HUES64 (cell line): ENCODE results near the gene TRMT61A.
"Not testable (repeated sequence)": the region's sequence is repeated elsewhere in the genome, so short reads cannot be mapped to it uniquely, and the experiment has no call there.

Experiments
- H3K27ac ChIP-seq: 2 replicates; pipeline ENCODE4 v1.7.0; 2013; ENCODE audit warnings: low read depth, low read length, inconsistent platforms
- H3K27me3 ChIP-seq: 2 replicates; pipeline ENCODE4 v1.6.1; 2013; ENCODE audit warnings: mild to moderate bottlenecking, low read length; ENCODE audit not compliant: insufficient read depth
- H3K36me3 ChIP-seq: 2 replicates; pipeline ENCODE4 v1.6.1; 2013; ENCODE audit warnings: mild to moderate bottlenecking, low read length; ENCODE audit not compliant: insufficient read depth
- H3K4me1 ChIP-seq: 2 replicates; pipeline ENCODE4 v1.6.1; 2013; ENCODE audit warnings: mild to moderate bottlenecking, low read length, moderate library complexity; ENCODE audit not compliant: insufficient read depth
- H3K4me3 ChIP-seq: 2 replicates; pipeline ENCODE4 v1.5.1; 2013; ENCODE audit warnings: mild to moderate bottlenecking, low read length, moderate library complexity
- H3K9ac ChIP-seq: 2 replicates; pipeline ENCODE4 v1.6.1; 2013; ENCODE audit warnings: mild to moderate bottlenecking, low read depth, low read length
- H3K9me3 ChIP-seq: 2 replicates; pipeline ENCODE4 v1.6.1; 2013; ENCODE audit warnings: low read depth, low read length; ENCODE audit not compliant: insufficient read depth
- WGBS: fragments of 150-250, 120-280 bp; methylation state at CpG from one replicate; pipeline ENCODE4 v1.1.7; 2013; ENCODE audit warnings: missing lambda C conversion rate; 5-methylcytosine and 5-hydroxymethylcytosine counted together

Gene TRMT61A

GRCh38 chr14:103525430-103526246, 3.4 kb upstream of the TRMT61A start:
- H3K27me3 ChIP-seq = peaks cover 21% of the 10 kb centered on the region
- H3K36me3 ChIP-seq, H3K9me3 ChIP-seq, H3K4me1 ChIP-seq, H3K27ac ChIP-seq, H3K4me3 ChIP-seq, H3K9ac ChIP-seq: not testable (repeated sequence)
- 77% methylated on average over 17 of the region's 17 CpGs for WGBS

GRCh38 chr14:103526247-103526913, 2.6 kb upstream of the TRMT61A start:
- Histone ChIP-seq H3K27ac (no peak overlapping the region), H3K4me1 (peaks cover 7% of the 10 kb centered on the region), H3K9me3 (no peaks in the 10 kb centered on the region), H3K36me3 (no peaks in the 10 kb centered on the region), H3K4me3 (no peak overlapping the region), H3K9ac (no peak overlapping the region), H3K27me3 (peaks cover 21% of the 10 kb centered on the region)
- 85% methylated on average over 8 of the region's 8 CpGs for WGBS

GRCh38 chr14:103526914-103527248, 2.1 kb upstream of the TRMT61A start:
- H3K4me1 ChIP-seq = peaks cover 7% of the 10 kb centered on the region
- WGBS = no CpG with 5 or more reads among the region's 1 CpG

GRCh38 chr14:103527408-103528145, 1.4 kb upstream of the TRMT61A start:
- Histone ChIP-seq H3K9ac (no peak overlapping the region), H3K4me1 (peaks cover 7% of the 10 kb centered on the region), H3K36me3 (0 out of 2 replicates have a peak, but pooled peaks cover 6% of the 10 kb centered on the region), H3K4me3 (peak overlapping the region; percentile 98; the same call in 1 of the 2 replicates), H3K9me3 (no peaks in the 10 kb centered on the region), H3K27me3 (peaks cover 21% of the 10 kb centered on the region), H3K27ac (no peak overlapping the region)
- 86% methylated on average over 14 of the region's 14 CpGs for WGBS

More at GRCh38 chr14:103526914-103527248, 2.1 kb upstream of the TRMT61A start:
- Histone ChIP-seq H3K36me3 (no peaks in the 10 kb centered on the region), H3K4me3 (no peak overlapping the region), H3K9ac (no peak overlapping the region), H3K27me3 (peaks cover 21% of the 10 kb centered on the region), H3K27ac (no peak overlapping the region), H3K9me3 (no peaks in the 10 kb centered on the region)

- Histone ChIP-seq H3K36me3 (0 out of 2 replicates have a peak, but pooled peaks cover 9% of the 10 kb centered on the region), H3K4me1 (peaks cover 7% of the 10 kb centered on the region), H3K27ac (no peak overlapping the region), H3K27me3 (peaks cover 17% of the 10 kb centered on the region), H3K4me3 (peak overlapping the region; percentile 98), H3K9me3 (no peaks in the 10 kb centered on the region), H3K9ac (peak overlapping the region; percentile 82)
- 66% methylated on average over 10 of the region's 10 CpGs for WGBS
Observed at GRCh38 chr14:103528146-103528586, 830 bp upstream of the TRMT61A start.

- WGBS = 55% methylated on average over 42 of the region's 42 CpGs
Observed at GRCh38 chr14:103529383-103530365, 678 bp downstream of the TRMT61A start.

GRCh38 chr14:103530390-103530789, 1.4 kb downstream of the TRMT61A start:
- Histone ChIP-seq H3K4me3 (0 out of 2 replicates have a peak overlapping the region, but pooled peaks have one; percentile 98), H3K9me3 (no peaks in the 10 kb centered on the region), H3K36me3 (peaks cover 20% of the 10 kb centered on the region; the same call in 1 of the 2 replicates), H3K27ac (no peak overlapping the region), H3K9ac (no peak overlapping the region), H3K4me1 (peaks cover 2% of the 10 kb centered on the region; the same call in 1 of the 2 replicates), H3K27me3 (no peaks in the 10 kb centered on the region)
- WGBS = 71% methylated on average over 7 of the region's 7 CpGs

More at GRCh38 chr14:103529383-103530365, 678 bp downstream of the TRMT61A start:
- peaks cover 2% of the 10 kb centered on the region; the same call in 1 of the 2 replicates for H3K4me1 ChIP-seq
- peaks cover 17% of the 10 kb centered on the region; the same call in 1 of the 2 replicates for H3K36me3 ChIP-seq
- no peaks in the 10 kb centered on the region for H3K9me3 ChIP-seq
- H3K4me3 ChIP-seq = peak overlapping the region; percentile 98
- H3K27me3 ChIP-seq = peaks cover 2% of the 10 kb centered on the region
- peak overlapping the region; percentile 91 for H3K9ac ChIP-seq
- peak overlapping the region; percentile 35; the same call in 1 of the 2 replicates for H3K27ac ChIP-seq

GRCh38 chr14:103530831-103531230, 1.8 kb downstream of the TRMT61A start:
- H3K9ac ChIP-seq = no peak overlapping the region
- 93% methylated on average over 11 of the region's 11 CpGs for WGBS
- H3K4me3 ChIP-seq = no peak overlapping the region
- peaks cover 2% of the 10 kb centered on the region; the same call in 1 of the 2 replicates for H3K4me1 ChIP-seq
- H3K27me3 ChIP-seq = no peaks in the 10 kb centered on the region
- H3K9me3 ChIP-seq = no peaks in the 10 kb centered on the region
- H3K27ac ChIP-seq = no peak overlapping the region
- peaks cover 22% of the 10 kb centered on the region; the same call in 1 of the 2 replicates for H3K36me3 ChIP-seq

GRCh38 chr14:103531421-103532215, 2.6 kb downstream of the TRMT61A start:
- Histone ChIP-seq H3K27ac (no peak overlapping the region), H3K9me3 (no peaks in the 10 kb centered on the region), H3K9ac (no peak overlapping the region), H3K4me1 (peaks cover 2% of the 10 kb centered on the region; the same call in 1 of the 2 replicates), H3K4me3 (no peak overlapping the region), H3K36me3 (peaks cover 22% of the 10 kb centered on the region; the same call in 1 of the 2 replicates), H3K27me3 (no peaks in the 10 kb centered on the region)
- 93% methylated on average over 15 of the region's 15 CpGs for WGBS
